Measurements from ENCODE around the gene TERT.

- no peak for TF ChIP-seq RAD21 (IDR thresholded peaks at IDR 0.05; ENCODE audit: low read length)
- TF ChIP-seq CTCF (conservative IDR thresholded peaks at IDR 0.05; ENCODE audit: low read depth, low read length): no peak
- no peak for TF ChIP-seq CEBPB (IDR thresholded peaks at IDR 0.05; ENCODE audit: low read depth, low read length)
- no peak for TF ChIP-seq USF2 (IDR thresholded peaks at IDR 0.05; ENCODE audit: low read depth, low read length)
- TF ChIP-seq POLR2A (IDR thresholded peaks at IDR 0.05; ENCODE audit: low read depth, low read length): no peak
- no peak for TF ChIP-seq SMC3 (IDR thresholded peaks at IDR 0.05; ENCODE audit: low read depth, low read length)
- no peak for TF ChIP-seq MXI1 (IDR thresholded peaks at IDR 0.05; ENCODE audit: borderline replicate concordance, low read depth, low read length)
- no peak for TF ChIP-seq RFX5 (IDR thresholded peaks at IDR 0.05; ENCODE audit: low read depth, low read length)
- no peak for TF ChIP-seq MAFK (IDR thresholded peaks at IDR 0.05; ENCODE audit: low read depth, low read length)
Observed at GRCh38 chr5:1265026-1265425, 29.8 kb downstream of the TERT start.
